H1 (cell line): Measurements from ENCODE around the gene HIC1. TPM values are rescaled to one million over a fixed set of nuclear protein-coding genes. Genes with fewer than 3 reads are reported as not detected.

ENCODE experiments used
- CTCF ChIA-PET: fragments of 300-600 bp; sonication (Branson Sonifier 250); formaldehyde crosslinking; loops from one replicate; lab custom pipeline; 2021; ENCODE audit not compliant: partially characterized antibody; lab: Charles Lee
- POLR2A ChIA-PET: fragments of 300-600 bp; sonication (Branson Sonifier 250); formaldehyde crosslinking; loops from one replicate; lab custom pipeline; 2021; ENCODE audit warnings: inconsistent platforms; ENCODE audit not compliant: partially characterized antibody; lab: Charles Lee
- DNase-seq, 2 experiments: peaks; one replicate each; pipeline versions ENCODE4 v3.0.0 to v3.0.0-alpha.2; 2010 to 2022; ENCODE audit warnings: low spot score in 2 of 2, low read depth in 1 of 2, mixed read lengths in 1 of 2
- FAIRE-seq: peaks from 2 replicates; lab custom pipeline; 2011; peaks lifted over from hg19 to GRCh38; lab: Jason Lieb, UNC
- H2AFZ ChIP-seq: 2 replicates; pipeline ENCODE4 v1.8.1; 2012; ENCODE audit warnings: low read length, inconsistent platforms
- H2AK5ac ChIP-seq: 2 replicates; pipeline ENCODE4 v1.6.1; 2013; ENCODE audit warnings: low read depth, low read length
- H2BK120ac ChIP-seq: replicated peaks from 2 replicates; pipeline ENCODE3; 2013; ENCODE audit warnings: low read depth, low read length, inconsistent platforms
- H2BK12ac ChIP-seq: 2 replicates; pipeline ENCODE4 v1.6.1; 2013; ENCODE audit warnings: low read depth, low read length
- H2BK15ac ChIP-seq: 2 replicates; pipeline ENCODE4 v1.6.1; 2013; ENCODE audit warnings: low read length
- H2BK20ac ChIP-seq: 2 replicates; pipeline ENCODE4 v1.6.1; 2013; ENCODE audit warnings: low read length
- H2BK5ac ChIP-seq: 2 replicates; pipeline ENCODE4 v1.6.1; 2013; ENCODE audit warnings: low read depth, low read length
- H3K14ac ChIP-seq: 2 replicates; pipeline ENCODE4 v1.6.1; 2013; ENCODE audit warnings: inconsistent platforms; ENCODE audit not compliant: insufficient read length
- H3K18ac ChIP-seq: 2 replicates; pipeline ENCODE4 v1.6.1; 2013; ENCODE audit warnings: low read length; ENCODE audit errors: extremely low read depth
- H3K23ac ChIP-seq: 2 replicates; pipeline ENCODE4 v1.6.1; 2013; ENCODE audit warnings: inconsistent platforms; ENCODE audit not compliant: insufficient read length
- H3K23me2 ChIP-seq: 2 replicates; pipeline ENCODE4 v1.6.1; 2013; ENCODE audit warnings: low read depth, low read length
- H3K27ac ChIP-seq: 2 replicates; pipeline ENCODE4 v1.6.1; 2011; ENCODE audit warnings: low read depth, low read length, inconsistent platforms
- H3K27me3 ChIP-seq, 4 experiments: replicated peaks in 1 of 4; 1 replicate in 1 of 4; 2 replicates in 3 of 4; pipeline versions ENCODE4 v1.6.1 to v1.8.1; 2011 to 2013; ENCODE audit warnings: low read length in 3 of 4, mild to moderate bottlenecking in 3 of 4, inconsistent platforms in 2 of 4, mixed read lengths in 2 of 4, moderate library complexity in 1 of 4; ENCODE audit not compliant: control insufficient read depth in 3 of 4, insufficient read depth in 3 of 4; ENCODE audit errors: extremely low read depth in 1 of 4
- H3K36me3 ChIP-seq, 4 experiments: 2 replicates each; pipeline versions ENCODE4 v1.6.1 to v1.8.1; 2011 to 2013; ENCODE audit warnings: mild to moderate bottlenecking in 4 of 4, low read length in 3 of 4, moderate library complexity in 2 of 4, control low read depth in 1 of 4, inconsistent platforms in 1 of 4; ENCODE audit not compliant: insufficient read depth in 4 of 4, control insufficient read depth in 2 of 4
- H3K4ac ChIP-seq: replicated peaks from 2 replicates; pipeline ENCODE3; 2013; ENCODE audit warnings: low read length, low read depth, mixed read lengths, inconsistent platforms; ENCODE audit not compliant: insufficient read length
- H3K4me1 ChIP-seq, 4 experiments: replicated peaks in 1 of 4; 1 replicate in 1 of 4; 2 replicates in 3 of 4; pipeline versions ENCODE4 v1.6.1 to v1.8.1; 2011 to 2013; ENCODE audit warnings: low read length in 3 of 4, inconsistent platforms in 2 of 4, mixed read lengths in 1 of 4; ENCODE audit not compliant: insufficient read depth in 4 of 4, control insufficient read depth in 3 of 4
- H3K4me2 ChIP-seq, 2 experiments: 2 replicates each; pipeline versions ENCODE4 v1.6.1 to v1.8.1; 2011 to 2013; ENCODE audit warnings: low read depth in 2 of 2, low read length in 2 of 2, control low read depth in 1 of 2, inconsistent platforms in 1 of 2, mild to moderate bottlenecking in 1 of 2; ENCODE audit not compliant: insufficient read depth in 1 of 2
- H3K4me3 ChIP-seq, 4 experiments: fragments of 200-600, 300-600 bp in 1 of 4; sonication (generic), shearing (Covaris generic), sonication (Bioruptor Twin) in 1 of 4; 2 replicates each; pipeline versions ENCODE4 v1.5.1 to v1.8.1; 2011 to 2016; ENCODE audit warnings: low read length in 4 of 4, low read depth in 3 of 4, control low read depth in 2 of 4, inconsistent platforms in 2 of 4, mild to moderate bottlenecking in 2 of 4, mixed read lengths in 1 of 4, moderate library complexity in 1 of 4; ENCODE audit not compliant: insufficient read depth in 2 of 4; ENCODE audit errors: extremely low read depth in 1 of 4
- H3K56ac ChIP-seq: replicated peaks from 2 replicates; pipeline ENCODE3; 2013; ENCODE audit warnings: low read depth, mild to moderate bottlenecking, mixed read lengths, low read length, inconsistent platforms; ENCODE audit not compliant: insufficient read length
- H3K79me1 ChIP-seq: 2 replicates; pipeline ENCODE4 v1.6.1; 2013; ENCODE audit warnings: low read depth, low read length, control low read depth
- H3K79me2 ChIP-seq, 2 experiments: 2 replicates each; pipeline versions ENCODE4 v1.6.1 to v1.8.1; 2012 to 2013; ENCODE audit warnings: low read length in 2 of 2, mild to moderate bottlenecking in 2 of 2, inconsistent platforms in 1 of 2; ENCODE audit not compliant: insufficient read depth in 2 of 2, control insufficient read depth in 1 of 2
- H3K9ac ChIP-seq, 4 experiments: replicated peaks in 1 of 4; 1 replicate in 1 of 4; 2 replicates in 3 of 4; pipeline versions ENCODE4 v1.6.1 to v1.8.1; 2011 to 2013; ENCODE audit warnings: low read depth in 3 of 4, low read length in 3 of 4, control low read depth in 2 of 4, mild to moderate bottlenecking in 2 of 4, moderate library complexity in 2 of 4, inconsistent platforms in 1 of 4; ENCODE audit errors: extremely low read depth in 1 of 4
- H3K9me3 ChIP-seq, 2 experiments: 2 replicates each; pipeline versions ENCODE4 v1.6.1 to v1.8.1; 2012 to 2013; ENCODE audit warnings: mild to moderate bottlenecking in 2 of 2, moderate library complexity in 2 of 2, control low read depth in 1 of 2, inconsistent platforms in 1 of 2, low read depth in 1 of 2, low read length in 1 of 2, mixed read lengths in 1 of 2; ENCODE audit not compliant: insufficient read depth in 2 of 2
- H4K20me1 ChIP-seq, 2 experiments: replicated peaks in 1 of 2; 2 replicates each; pipeline versions ENCODE3 to v1.8.1; 2011 to 2013; ENCODE audit warnings: inconsistent platforms in 2 of 2, low read length in 2 of 2, mild to moderate bottlenecking in 1 of 2; ENCODE audit not compliant: insufficient read depth in 2 of 2, control insufficient read depth in 1 of 2
- H4K5ac ChIP-seq: 2 replicates; pipeline ENCODE4 v1.6.1; 2013; ENCODE audit warnings: low read length, low read depth, mixed read lengths, inconsistent platforms; ENCODE audit not compliant: insufficient read length
- H4K8ac ChIP-seq: 2 replicates; pipeline ENCODE4 v1.8.0; 2013; ENCODE audit warnings: mild to moderate bottlenecking, moderate library complexity, low read length, inconsistent platforms; ENCODE audit not compliant: insufficient read depth; ENCODE audit errors: extremely low read depth
- H4K91ac ChIP-seq: replicated peaks from 2 replicates; pipeline ENCODE3; 2013; ENCODE audit warnings: low read length, mixed read lengths, inconsistent platforms; ENCODE audit not compliant: insufficient read length
- ATF3 ChIP-seq: IDR thresholded peaks from 2 replicates; pipeline ENCODE4 v1.6.1; 2011; ENCODE audit warnings: low read depth, mild to moderate bottlenecking, low read length; ENCODE audit not compliant: insufficient read depth
- CEBPB ChIP-seq: IDR thresholded peaks from 2 replicates; pipeline ENCODE4 v1.6.1; 2012; ENCODE audit warnings: low read depth, low read length
- HDAC6 ChIP-seq: IDR thresholded peaks from one replicate; pipeline ENCODE4 v1.7.1; 2012; ENCODE audit warnings: low read depth, mild to moderate bottlenecking, inconsistent platforms, low read length, moderate library complexity
- POU5F1 ChIP-seq: IDR thresholded peaks from 2 replicates; pipeline ENCODE4 v1.6.1; 2011; ENCODE audit warnings: low read depth, mild to moderate bottlenecking, low read length, moderate library complexity
- WGBS, 2 experiments: shearing (Covaris generic) in 1 of 2; methylation state at CpG; one replicate each; pipeline versions ENCODE4 v1.1.6 to v1.1.7; 2013 to 2015; ENCODE audit warnings: low lambda C conversion rate in 2 of 2, mixed read lengths in 2 of 2, inconsistent platforms in 1 of 2, low coverage in 1 of 2, missing lambda C conversion rate in 1 of 2; ENCODE audit not compliant: insufficient replicate concordance in 2 of 2, insufficient coverage in 1 of 2, insufficient read length in 1 of 2; ENCODE audit errors: extremely low coverage in 1 of 2, missing lambda C conversion rate in 1 of 2; 5-methylcytosine and 5-hydroxymethylcytosine counted together
- polyA plus RNA-seq, 7 experiments: library from polyadenylated mRNA; depleted of rRNA in 3 of 7; stranded (reverse) in 5 of 7; unstranded in 2 of 7; fragments of >200 nt in 5 of 7; fragments of 200-250 nt in 2 of 7; gene quantifications; 1 replicate in 5 of 7; 2 replicates in 1 of 7; 4 replicates in 1 of 7; pipeline versions ENCODE4 v1.2.1 to v1.2.3, GENCODE V29; 2011 to 2013; ENCODE audit warnings: missing spikeins in 2 of 7, mixed read lengths in 2 of 7
- total RNA-seq: library from RNA; stranded (reverse); fragmentation: NEBNext Ultra II Directional; extraction: Animal tissue kit (Norgen Biotek cat#: 25700); gene quantifications from 2 replicates; pipeline ENCODE4 v1.2.1, GENCODE V29; 2021

HIC1 gene
- total and polyA plus RNA-seq, 2 of the 8 experiments (the other 6 are each of a cell fraction or from before 2014, with no cell fraction given): 0.06 to 0.09 TPM

DNA sequence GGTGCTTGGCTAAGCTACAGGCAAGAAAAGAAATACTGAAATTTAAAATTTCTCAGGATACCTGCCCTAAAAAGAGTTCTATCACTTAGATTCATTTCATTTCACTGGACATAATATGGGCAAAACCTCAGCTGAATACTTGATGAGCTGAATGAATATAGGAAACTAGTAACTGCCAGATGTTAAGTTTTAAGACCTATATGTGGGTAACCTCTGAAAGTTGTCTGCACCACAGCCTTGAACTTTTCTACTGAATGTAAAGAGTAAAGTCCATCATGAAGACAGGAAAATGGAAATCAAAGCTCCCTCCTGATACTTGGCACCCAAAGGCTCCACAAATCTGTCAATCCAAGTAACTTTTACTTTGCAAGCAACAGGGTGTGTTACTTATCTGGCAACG is 50.8 kb downstream of the HIC1 start:
- no peaks in the 10 kb centered on the region for H4K20me1 ChIP-seq
- H3K23me2 ChIP-seq: no peaks in the 10 kb centered on the region
- no peak overlapping the region for H3K4ac ChIP-seq
- FAIRE-seq (no peak), DNase-seq (no peak)
- H3K27ac ChIP-seq: no peak overlapping the region
- WGBS, 2 experiments: 87% methylated on average over 1 of the region's 1 CpG; no CpG with 5 or more reads in 1 of the 2 experiments
- H2BK20ac ChIP-seq: no peak overlapping the region
- no peak overlapping the region for H2BK15ac ChIP-seq
- no peaks in the 10 kb centered on the region for H3K27me3 ChIP-seq
- ChIA-PET POLR2A (no interaction called here), CTCF (interaction anchor here (1.6 to 1.8 kb wide), 2 partner anchors 19 to 65 kb away, joined by 4 read pairs; no protein-coding TSS in a partner anchor)
- H4K5ac ChIP-seq: no peak overlapping the region
- no peak overlapping the region for H3K9ac ChIP-seq
- no peak overlapping the region for H3K56ac ChIP-seq
- H3K23ac ChIP-seq: no peak overlapping the region
- H2BK5ac ChIP-seq: no peak overlapping the region
- no peak overlapping the region for H3K4me3 ChIP-seq
- no peak overlapping the region for H4K91ac ChIP-seq
- no peaks in the 10 kb centered on the region for H3K79me1 ChIP-seq
- H3K79me2 ChIP-seq: no peaks in the 10 kb centered on the region
- H3K4me1 ChIP-seq: no peaks in the 10 kb centered on the region
- no peak overlapping the region for H3K14ac ChIP-seq
- H3K36me3 ChIP-seq: no peaks in the 10 kb centered on the region; a peak in 1 of 8 replicates
- no peak overlapping the region for H2AFZ ChIP-seq
- H2BK120ac ChIP-seq: no peak overlapping the region
- no peak overlapping the region for H2AK5ac ChIP-seq
- H2BK12ac ChIP-seq: no peak overlapping the region
- H3K18ac ChIP-seq: no peak overlapping the region
- TF ChIP-seq POU5F1: no peak
- TF ChIP-seq ATF3: no peak
- TF ChIP-seq HDAC6: no peak
- TF ChIP-seq CEBPB: no peak
- H3K9me3 ChIP-seq: no peaks in the 10 kb centered on the region
- H4K8ac ChIP-seq: no peak overlapping the region
- H3K4me2 ChIP-seq: no peak overlapping the region
